HCT116 (cell line): ENCODE measurements around the gene LIMS3.
"Not testable (repeated sequence)": the region's sequence is repeated elsewhere in the genome, so short reads cannot be mapped to it uniquely, and the experiment has no call there.

ENCODE experiments used
- ATF3 ChIP-seq: IDR thresholded peaks from 2 replicates; pipeline ENCODE4 v1.6.1; 2012
- CBX3 ChIP-seq: IDR thresholded peaks from 2 replicates; pipeline ENCODE4 v1.6.1; 2012; ENCODE audit warnings: low read depth
- CTCF ChIP-seq, 3 experiments: fragments of 200-600 bp in 1 of 3; sonication (generic) in 1 of 3; IDR thresholded peaks in 2 of 3; conservative IDR thresholded peaks in 1 of 3; 2 replicates each; pipeline ENCODE4 v1.5.1; 2012 to 2017; ENCODE audit warnings: low read depth in 2 of 3, low read length in 2 of 3, antibody characterized with exemption in 1 of 3, borderline replicate concordance in 1 of 3, control low read depth in 1 of 3, mild to moderate bottlenecking in 1 of 3, mixed read lengths in 1 of 3, mixed run types in 1 of 3, moderate library complexity in 1 of 3; ENCODE audit not compliant: insufficient read depth in 1 of 3
- EGR1 ChIP-seq: IDR thresholded peaks from 2 replicates; pipeline ENCODE4 v1.6.1; 2012; ENCODE audit warnings: low read depth
- ELF1 ChIP-seq: IDR thresholded peaks from 2 replicates; pipeline ENCODE4 v1.6.1; 2012; ENCODE audit warnings: low read depth, borderline replicate concordance
- EZH2 ChIP-seq: fragments of 200-600 bp; sonication (generic); IDR thresholded peaks from 2 replicates; pipeline ENCODE4 v1.6.1; 2017; ENCODE audit warnings: antibody characterized with exemption, mixed run types
- POLR2A ChIP-seq: IDR thresholded peaks from 2 replicates; pipeline ENCODE4 v1.7.0; 2011; ENCODE audit warnings: borderline replicate concordance; ENCODE audit not compliant: insufficient read depth, insufficient read length; ENCODE audit errors: extremely low read depth
- POLR2AphosphoS5 ChIP-seq: IDR thresholded peaks from 2 replicates; pipeline ENCODE4 v1.6.1; 2011; ENCODE audit warnings: mild to moderate bottlenecking, low read depth, low read length, moderate library complexity
- TCF7L2 ChIP-seq: IDR thresholded peaks from 2 replicates; pipeline ENCODE4 v1.7.0; 2011; ENCODE audit warnings: borderline replicate concordance, inconsistent platforms; ENCODE audit not compliant: insufficient read depth, insufficient read length; ENCODE audit errors: extremely low read depth
- YY1 ChIP-seq: IDR thresholded peaks from 2 replicates; pipeline ENCODE4 v1.6.1; 2011; ENCODE audit warnings: low read length, low read depth, moderate library complexity, mild to moderate bottlenecking; ENCODE audit not compliant: insufficient replicate concordance; ENCODE audit errors: extremely low read depth
- ZNF274 ChIP-seq: fragments of 200-500 bp; sonication (Bioruptor generic); IDR thresholded peaks from 2 replicates; pipeline ENCODE4 v1.6.1; 2014; ENCODE audit warnings: mild to moderate bottlenecking, low read depth, low read length, inconsistent platforms
- TF ChIP-seq, protein P1 (sequence below): IDR thresholded peaks from 2 replicates; pipeline ENCODE4 v1.6.1; 2012; ENCODE audit warnings: low read depth
- TF ChIP-seq, protein P2 (sequence below): IDR thresholded peaks from 2 replicates; pipeline ENCODE4 v1.6.1; 2011; ENCODE audit warnings: mild to moderate bottlenecking, low read length, moderate library complexity; ENCODE audit not compliant: insufficient replicate concordance; ENCODE audit errors: extremely low read depth
- TF ChIP-seq, protein P3 (sequence below): IDR thresholded peaks from 2 replicates; pipeline ENCODE4 v1.6.1; 2012

DNA sequence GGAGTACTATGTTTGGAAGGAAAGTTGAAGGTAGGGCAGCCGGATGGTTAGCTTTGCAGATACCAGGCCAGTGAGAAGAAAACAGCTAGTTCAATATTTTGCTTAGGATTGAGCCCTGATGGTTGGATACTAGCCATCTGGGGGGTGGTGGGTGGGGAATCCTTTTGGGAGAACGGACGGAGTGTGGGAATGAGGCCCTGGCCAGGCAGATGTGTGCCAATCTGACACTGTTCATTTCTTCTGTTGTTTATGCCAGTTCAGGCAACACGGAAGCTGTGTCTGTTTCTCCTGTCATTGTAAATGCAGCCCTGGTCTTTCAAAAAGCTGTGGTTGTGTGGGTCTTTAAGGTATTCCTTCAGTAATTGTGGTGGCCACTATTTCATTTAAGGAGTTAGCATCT, 7.5 kb upstream of the LIMS3 start:
- not testable (repeated sequence) for TF ChIP-seq POLR2AphosphoS5; YY1; POLR2A; CTCF (IDR thresholded peaks at IDR 0.05 in 2 of 3, conservative IDR thresholded peaks at IDR 0.05 in 1 of 3; ENCODE audit: borderline replicate concordance in 1 of 3, insufficient read depth in 1 of 3, low read depth in 2 of 3, low read length in 2 of 3); CBX3; ELF1; ATF3; TCF7L2; ZNF274; EZH2; EGR1
- TF ChIP-seq, protein P1, sequence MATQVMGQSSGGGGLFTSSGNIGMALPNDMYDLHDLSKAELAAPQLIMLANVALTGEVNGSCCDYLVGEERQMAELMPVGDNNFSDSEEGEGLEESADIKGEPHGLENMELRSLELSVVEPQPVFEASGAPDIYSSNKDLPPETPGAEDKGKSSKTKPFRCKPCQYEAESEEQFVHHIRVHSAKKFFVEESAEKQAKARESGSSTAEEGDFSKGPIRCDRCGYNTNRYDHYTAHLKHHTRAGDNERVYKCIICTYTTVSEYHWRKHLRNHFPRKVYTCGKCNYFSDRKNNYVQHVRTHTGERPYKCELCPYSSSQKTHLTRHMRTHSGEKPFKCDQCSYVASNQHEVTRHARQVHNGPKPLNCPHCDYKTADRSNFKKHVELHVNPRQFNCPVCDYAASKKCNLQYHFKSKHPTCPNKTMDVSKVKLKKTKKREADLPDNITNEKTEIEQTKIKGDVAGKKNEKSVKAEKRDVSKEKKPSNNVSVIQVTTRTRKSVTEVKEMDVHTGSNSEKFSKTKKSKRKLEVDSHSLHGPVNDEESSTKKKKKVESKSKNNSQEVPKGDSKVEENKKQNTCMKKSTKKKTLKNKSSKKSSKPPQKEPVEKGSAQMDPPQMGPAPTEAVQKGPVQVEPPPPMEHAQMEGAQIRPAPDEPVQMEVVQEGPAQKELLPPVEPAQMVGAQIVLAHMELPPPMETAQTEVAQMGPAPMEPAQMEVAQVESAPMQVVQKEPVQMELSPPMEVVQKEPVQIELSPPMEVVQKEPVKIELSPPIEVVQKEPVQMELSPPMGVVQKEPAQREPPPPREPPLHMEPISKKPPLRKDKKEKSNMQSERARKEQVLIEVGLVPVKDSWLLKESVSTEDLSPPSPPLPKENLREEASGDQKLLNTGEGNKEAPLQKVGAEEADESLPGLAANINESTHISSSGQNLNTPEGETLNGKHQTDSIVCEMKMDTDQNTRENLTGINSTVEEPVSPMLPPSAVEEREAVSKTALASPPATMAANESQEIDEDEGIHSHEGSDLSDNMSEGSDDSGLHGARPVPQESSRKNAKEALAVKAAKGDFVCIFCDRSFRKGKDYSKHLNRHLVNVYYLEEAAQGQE, result not testable (repeated sequence)
- TF ChIP-seq, protein P2, sequence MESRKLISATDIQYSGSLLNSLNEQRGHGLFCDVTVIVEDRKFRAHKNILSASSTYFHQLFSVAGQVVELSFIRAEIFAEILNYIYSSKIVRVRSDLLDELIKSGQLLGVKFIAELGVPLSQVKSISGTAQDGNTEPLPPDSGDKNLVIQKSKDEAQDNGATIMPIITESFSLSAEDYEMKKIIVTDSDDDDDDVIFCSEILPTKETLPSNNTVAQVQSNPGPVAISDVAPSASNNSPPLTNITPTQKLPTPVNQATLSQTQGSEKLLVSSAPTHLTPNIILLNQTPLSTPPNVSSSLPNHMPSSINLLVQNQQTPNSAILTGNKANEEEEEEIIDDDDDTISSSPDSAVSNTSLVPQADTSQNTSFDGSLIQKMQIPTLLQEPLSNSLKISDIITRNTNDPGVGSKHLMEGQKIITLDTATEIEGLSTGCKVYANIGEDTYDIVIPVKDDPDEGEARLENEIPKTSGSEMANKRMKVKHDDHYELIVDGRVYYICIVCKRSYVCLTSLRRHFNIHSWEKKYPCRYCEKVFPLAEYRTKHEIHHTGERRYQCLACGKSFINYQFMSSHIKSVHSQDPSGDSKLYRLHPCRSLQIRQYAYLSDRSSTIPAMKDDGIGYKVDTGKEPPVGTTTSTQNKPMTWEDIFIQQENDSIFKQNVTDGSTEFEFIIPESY, result not testable (repeated sequence)
- TF ChIP-seq, protein P3, sequence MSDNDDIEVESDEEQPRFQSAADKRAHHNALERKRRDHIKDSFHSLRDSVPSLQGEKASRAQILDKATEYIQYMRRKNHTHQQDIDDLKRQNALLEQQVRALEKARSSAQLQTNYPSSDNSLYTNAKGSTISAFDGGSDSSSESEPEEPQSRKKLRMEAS, result not testable (repeated sequence)
